GM18870 (cell line): ENCODE data around the gene NR4A2.

Experiments
- ATAC-seq: cut with Tn5 transposase; IDR thresholded peaks from one replicate; pipeline ENCODE4 v1.9.1; 2021; ENCODE audit warnings: moderate library complexity; ENCODE audit not compliant: unreplicated experiment

NR4A2 gene

GRCh38 chr2:156332534-156333273, at the start of gene NR4A2:
TSS of gene NR4A2 (minus strand) at chr2:156332721. CDS start at chr2:156330186, 2,535 bp downstream.
- peak; percentile 49 for ATAC-seq

DNA sequence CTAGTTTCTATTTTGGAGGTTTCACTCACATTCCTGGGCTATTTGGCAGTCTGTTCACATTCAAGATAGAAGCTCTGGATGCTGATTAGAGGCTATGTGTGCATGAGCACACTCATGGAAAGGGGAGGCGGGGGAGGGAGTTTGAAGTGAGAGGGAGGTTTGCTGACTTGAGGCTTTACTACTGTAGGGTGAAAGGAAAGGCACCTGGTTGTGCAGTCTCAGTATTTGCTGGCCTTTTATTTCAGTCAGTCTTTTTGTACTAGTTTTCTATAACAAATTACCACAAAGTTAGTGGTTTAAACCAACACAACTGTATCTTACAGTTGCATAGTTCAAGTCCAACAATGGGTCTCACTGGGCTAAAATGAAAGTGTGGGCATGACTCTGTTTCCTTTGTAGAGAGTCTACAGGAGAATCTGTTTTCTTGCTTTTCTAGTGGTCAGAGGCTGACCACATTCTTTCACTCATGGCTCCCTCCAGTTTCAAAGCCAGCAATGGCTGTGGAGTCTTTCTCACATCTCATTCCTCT, 47.7 kb upstream of the NR4A2 start:
- peak; percentile 95 for ATAC-seq

DNA sequence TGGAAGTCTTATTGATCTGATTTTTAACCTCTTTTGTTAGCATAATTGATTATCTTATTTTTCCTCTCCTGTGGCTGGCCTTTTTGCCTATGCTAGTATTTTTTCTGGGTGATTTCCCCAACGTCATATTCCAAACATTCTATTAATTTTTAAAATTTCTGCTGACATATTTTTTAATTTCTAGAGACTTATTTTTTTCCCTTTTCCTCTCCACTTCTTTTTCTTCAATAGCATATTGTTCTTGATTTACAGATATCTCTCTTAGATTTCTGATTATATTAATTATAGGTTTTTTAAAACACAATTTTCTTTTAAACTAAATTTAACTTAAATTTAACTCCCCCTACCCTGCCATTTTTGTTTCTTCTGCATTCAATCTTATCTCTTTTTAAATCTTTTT, 47.2 kb upstream of the NR4A2 start:
- ATAC-seq: no peak

DNA sequence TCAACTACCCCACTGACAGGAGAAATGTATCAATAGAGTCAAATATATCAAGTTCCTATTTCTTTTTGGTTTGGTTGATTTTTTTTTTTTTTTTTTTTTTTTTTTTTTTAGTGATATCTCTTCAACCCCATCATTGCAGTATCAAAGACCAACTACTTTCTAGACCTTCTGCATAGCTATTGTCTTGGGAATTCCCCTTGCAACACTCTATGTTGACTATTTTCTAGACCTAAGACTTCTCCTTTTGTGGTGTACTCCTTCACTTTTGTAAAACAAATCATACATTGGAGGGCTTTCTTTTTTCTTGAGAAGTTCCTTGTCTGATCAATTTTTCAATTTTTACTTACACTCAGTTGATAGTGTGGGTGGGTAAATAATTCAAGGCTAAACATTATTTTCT, 46.5 kb upstream of the NR4A2 start:
- ATAC-seq: peak; percentile 43

DNA sequence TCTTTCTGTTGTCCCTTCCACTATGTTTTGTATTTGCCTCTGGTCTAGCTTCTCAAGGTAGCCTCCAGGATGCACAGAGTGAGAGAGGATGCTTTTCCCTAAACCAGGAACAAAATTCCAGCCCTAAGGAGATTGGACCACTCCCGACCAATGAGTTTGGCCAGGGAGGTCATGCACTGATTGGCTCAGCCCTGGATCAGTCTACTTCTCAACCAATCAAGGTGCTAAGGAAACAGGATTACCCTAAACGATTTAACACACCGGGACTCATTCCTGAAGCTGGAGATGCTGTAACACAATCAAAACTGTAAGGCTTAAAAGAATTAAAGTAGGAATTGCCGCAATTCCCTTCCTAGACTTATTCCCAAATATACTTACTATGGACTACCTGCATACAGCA, 34.2 kb upstream of the NR4A2 start:
- no peak for ATAC-seq

GRCh38 chr2:156363141-156363540, 30.6 kb upstream of the NR4A2 start:
- ATAC-seq: no peak

DNA sequence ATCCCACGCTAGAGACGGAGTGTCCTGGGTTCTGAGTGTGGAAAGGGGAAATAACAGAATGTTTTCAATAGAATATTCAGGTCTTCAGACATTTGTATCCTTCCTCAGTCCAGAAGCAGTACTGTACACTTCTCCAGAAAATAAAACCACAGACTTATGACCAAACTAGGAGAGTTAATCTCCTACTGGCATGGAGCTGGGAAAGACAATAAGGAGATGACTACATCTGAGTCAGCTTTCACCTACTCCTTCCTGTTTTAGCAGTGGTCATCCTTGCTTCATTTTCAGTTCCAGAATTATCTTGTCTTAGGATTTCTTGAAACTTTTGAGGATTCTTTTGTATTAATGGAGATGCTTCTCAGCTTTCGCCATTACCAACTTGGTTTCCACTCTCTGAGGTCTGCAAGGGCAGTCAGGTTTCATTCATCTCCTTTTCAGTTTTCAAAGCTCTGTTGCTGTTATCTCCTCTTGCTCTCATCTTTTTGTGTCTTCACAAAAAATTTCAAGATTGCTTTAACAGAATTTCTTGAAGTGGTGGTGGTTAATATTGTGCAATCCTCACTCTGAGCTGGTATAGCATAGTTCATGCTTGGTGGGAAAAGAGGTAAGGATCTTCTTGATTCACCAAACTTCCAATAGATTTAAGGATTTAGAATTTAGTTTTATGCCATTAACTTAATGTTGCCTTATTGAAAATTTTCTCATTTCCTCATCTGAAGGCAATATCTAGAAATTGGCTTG, 23.7 kb upstream of the NR4A2 start:
- no peak for ATAC-seq

GRCh38 chr2:156352911-156353310, 20.4 kb upstream of the NR4A2 start:
- no peak for ATAC-seq

- ATAC-seq: no peak
These were observed 18.0 kb upstream of the NR4A2 start for GRCh38 chr2:156350374-156351142.

DNA sequence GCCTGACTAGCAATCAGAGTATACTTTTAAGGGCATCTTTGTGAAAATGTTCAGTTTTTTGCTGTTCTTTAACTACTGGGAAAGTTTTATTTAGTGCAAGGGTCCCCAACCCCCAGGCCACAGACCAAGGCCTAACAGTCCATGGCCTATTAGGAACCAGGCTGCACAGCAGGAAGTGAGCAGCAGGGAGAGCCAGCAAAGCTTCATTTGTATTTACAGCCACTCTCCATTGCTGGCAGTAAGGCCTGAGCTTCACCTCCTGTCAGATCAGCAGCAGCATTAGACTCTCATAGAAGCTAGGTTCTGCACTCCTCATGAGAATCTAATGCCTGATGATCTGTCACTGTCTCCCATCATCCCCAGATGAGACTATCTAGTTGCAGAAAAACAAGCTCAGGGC, 17.1 kb upstream of the NR4A2 start:
- ATAC-seq: no peak

GRCh38 chr2:156349161-156349560, 16.6 kb upstream of the NR4A2 start:
- no peak for ATAC-seq

DNA sequence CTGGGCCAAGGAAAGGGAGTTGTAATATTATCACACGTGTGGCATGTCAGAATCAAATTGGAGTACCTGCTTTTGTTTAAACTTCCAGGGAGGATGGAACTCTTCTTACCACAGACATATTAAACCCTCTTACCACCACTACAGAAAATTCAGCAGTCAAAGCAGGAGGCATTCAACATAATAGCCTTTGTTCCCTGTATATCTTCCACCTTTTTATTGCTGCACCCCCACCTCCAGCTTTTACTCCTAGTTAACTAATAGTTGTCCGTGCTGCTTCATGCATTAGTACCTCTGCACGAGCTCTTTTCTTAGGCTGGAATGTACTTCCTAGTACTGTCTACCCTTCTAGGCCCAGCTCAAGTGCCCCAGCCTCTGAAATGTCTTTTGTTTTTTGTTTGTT, 14.9 kb upstream of the NR4A2 start:
- ATAC-seq: no peak

DNA sequence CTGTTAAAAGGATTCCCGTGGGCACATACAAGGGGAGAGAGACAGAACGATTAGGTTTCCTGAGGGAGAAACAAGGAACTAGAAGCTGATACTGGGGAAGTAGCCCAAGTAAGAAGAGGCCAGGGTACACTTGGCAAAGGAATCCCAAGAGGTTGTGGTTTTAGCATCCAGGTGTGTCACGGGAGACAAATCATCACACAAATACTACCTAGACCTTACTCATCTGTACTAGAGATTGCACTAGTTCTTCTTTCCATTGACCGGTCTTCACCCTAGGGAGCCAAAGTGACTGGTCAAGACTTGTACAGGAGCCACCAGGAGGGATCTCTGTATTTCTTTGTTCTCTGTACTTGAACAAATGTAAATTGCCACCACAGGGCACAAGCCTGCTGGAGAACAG, 14.2 kb upstream of the NR4A2 start:
- no peak for ATAC-seq

DNA sequence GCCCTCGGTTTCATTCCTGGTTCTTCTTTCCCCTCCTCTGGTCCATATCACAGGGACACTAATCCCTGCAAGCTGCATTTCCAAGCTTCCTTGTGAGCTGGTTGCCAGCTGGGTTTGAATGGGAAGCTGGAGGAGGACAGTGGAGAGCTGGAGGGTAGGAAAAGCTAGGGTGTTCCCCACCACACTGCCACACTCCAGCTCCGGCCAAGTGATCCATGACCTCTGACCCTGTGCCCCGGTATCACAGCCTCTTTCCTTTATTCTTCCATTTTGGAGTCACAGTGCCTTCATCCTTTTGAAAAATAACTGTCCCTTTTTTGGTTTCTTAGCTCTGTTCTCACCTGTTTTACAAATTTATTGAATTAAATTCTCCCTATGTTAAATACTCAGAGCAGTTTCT, 13.1 kb upstream of the NR4A2 start:
- ATAC-seq: no peak

- no peak for ATAC-seq
These were observed 11.4 kb upstream of the NR4A2 start for GRCh38 chr2:156343940-156344301.

- ATAC-seq: no peak
These were observed 10.8 kb upstream of the NR4A2 start for GRCh38 chr2:156343096-156343939.

DNA sequence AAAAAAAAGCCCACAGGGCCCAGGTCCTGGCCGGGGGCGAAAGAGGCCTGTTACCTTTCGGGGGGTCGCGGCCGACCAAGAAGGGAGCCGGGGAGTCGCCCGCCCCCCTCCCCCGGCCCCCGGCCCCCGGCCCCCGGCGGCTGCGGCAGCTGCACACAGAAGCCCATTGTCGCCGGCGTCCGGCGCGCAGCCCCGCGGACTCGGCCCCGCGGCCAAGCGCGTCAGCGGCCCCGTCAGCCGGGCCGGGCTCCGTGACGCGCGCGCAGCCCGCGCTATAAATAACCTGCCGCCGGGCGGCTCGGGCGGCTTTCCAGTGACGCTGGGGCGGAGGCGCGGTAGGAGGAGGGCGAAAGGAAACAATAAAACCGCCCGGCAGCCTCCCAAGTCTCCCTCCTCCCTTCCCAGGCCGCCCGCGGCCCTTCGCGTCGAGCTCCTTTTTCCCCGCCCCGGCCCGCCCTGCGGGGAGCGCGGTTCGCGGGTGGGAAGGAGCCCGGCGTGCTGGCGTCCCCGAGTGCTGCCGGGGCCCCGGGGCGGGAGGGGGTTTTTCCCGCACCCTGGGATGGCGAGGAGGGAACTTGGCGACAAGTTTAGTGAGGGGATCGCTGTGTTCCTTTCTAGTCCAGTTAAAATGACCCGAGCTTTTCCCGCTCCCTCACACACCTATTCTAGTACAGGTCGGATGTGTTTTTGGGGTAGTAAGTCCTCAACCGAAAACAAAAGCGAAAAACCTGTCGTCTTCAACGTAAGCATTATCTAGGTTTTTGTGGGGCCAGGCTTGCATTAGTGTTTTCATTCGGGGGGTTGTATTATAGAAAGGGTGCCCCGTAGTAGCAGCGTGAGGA, 10.0 kb upstream of the NR4A2 start:
- ATAC-seq: peak; percentile 32

DNA sequence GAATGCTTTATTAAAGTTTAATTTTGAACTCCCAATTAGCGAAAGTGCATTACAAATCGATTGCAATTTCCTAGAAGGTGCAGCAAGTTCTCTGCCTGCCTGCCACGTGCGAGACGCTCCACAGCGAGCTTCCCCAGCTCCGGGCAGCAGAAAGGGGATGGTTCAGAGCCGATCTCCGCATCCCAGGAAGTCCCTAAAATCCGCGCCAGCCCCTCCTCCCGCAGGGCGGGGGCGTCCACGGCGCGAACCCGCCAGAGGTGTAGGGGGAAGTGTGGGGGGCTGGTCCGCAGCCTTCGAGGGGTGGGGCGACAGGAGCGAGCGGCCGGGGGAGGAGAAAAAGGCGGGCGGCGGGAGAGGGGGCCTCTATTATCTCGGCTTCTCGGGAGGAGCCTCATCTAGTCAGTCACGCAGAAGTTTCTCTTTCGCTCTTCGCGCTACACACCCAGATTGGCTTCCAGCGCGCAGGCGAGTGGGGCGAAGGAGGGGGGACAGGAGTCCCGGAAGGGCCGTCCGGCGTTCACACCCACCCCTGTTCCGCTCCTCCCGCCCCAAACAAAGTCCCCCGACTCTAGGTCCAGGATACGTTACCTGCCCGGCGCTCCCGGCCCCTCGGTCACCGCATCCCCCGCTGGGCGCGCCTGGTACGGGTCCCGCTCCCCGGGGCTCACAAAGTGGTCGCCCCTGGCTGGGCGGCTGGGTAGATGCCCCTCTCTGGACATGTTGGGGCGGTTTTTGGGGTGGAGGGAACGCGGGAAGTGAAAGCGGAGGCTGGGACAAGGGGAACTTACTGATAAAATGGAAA, 9.1 kb upstream of the NR4A2 start:
- ATAC-seq: peak; percentile 80
